Activated CD4-positive, alpha-beta T cell treated with anti-CD3 and anti-CD28 coated beads, Interleukin-2, amount 10 ng/mL, durations not matched to agents 7 days and 5 days (primary cell): ENCODE results near the gene SLC8A1. TPM values are rescaled to one million over a fixed set of nuclear protein-coding genes. Genes with fewer than 3 reads are reported as not detected.
"Not testable (repeated sequence)": the region's sequence is repeated elsewhere in the genome, so short reads cannot be mapped to it uniquely, and the experiment has no call there.

Experiments used
- CTCF ChIA-PET: fragments of 350-600 bp; sonication (Branson Sonifier 250); formaldehyde crosslinking; loops from one replicate; lab custom pipeline; 2021; ENCODE audit warnings: antibody characterized with exemption; lab: Charles Lee
- POLR2A ChIA-PET: fragments of 350-600 bp; sonication (Branson Sonifier 250); formaldehyde crosslinking; loops from one replicate; lab custom pipeline; 2021; ENCODE audit warnings: antibody characterized with exemption; lab: Charles Lee
- DNase-seq: peaks from one replicate; pipeline ENCODE4 v3.0.0-alpha.2; 2020
- H3K27ac Mint-ChIP-seq: one replicate; pipeline ENCODE4 v1.8.0; 2021; ENCODE audit warnings: mild to moderate bottlenecking, moderate library complexity, mixed read lengths
- H3K27me3 Mint-ChIP-seq: one replicate; pipeline ENCODE4 v1.8.0; 2021; ENCODE audit warnings: mixed read lengths
- H3K36me3 Mint-ChIP-seq: one replicate; pipeline ENCODE4 v1.8.0; 2021; ENCODE audit warnings: low read depth, mixed read lengths
- H3K4me1 Mint-ChIP-seq: one replicate; pipeline ENCODE4 v1.8.0; 2021; ENCODE audit warnings: mixed read lengths
- H3K4me3 Mint-ChIP-seq: one replicate; pipeline ENCODE4 v1.8.0; 2021; ENCODE audit warnings: mild to moderate bottlenecking, moderate library complexity, mixed read lengths
- H3K9me3 Mint-ChIP-seq: one replicate; pipeline ENCODE4 v1.8.0; 2021; ENCODE audit warnings: mixed read lengths
- total RNA-seq, 2 experiments: library from RNA; stranded (reverse); gene quantifications; one replicate each; pipeline ENCODE4 v1.2.3, GENCODE V29; 2021

The SLC8A1 gene
- total RNA-seq, 2 experiments from 2014 or later, result 0.50 to 0.56 TPM

- POLR2A ChIA-PET, result no interaction called here
- Mint-ChIP-seq H3K4me3 (no peak overlapping the region), H3K4me1 (no peaks in the 10 kb centered on the region)
These were observed 356.9 kb downstream of the SLC8A1 start for GRCh38 chr2:40095000-40095399.

GRCh38 chr2:40094451-40094850 lies 357.4 kb downstream of the SLC8A1 start:
- no peak for DNase-seq
- H3K9me3 Mint-ChIP-seq, result no peaks in the 10 kb centered on the region
- H3K36me3 Mint-ChIP-seq, result no peaks in the 10 kb centered on the region
- H3K4me3 Mint-ChIP-seq, result no peak overlapping the region
- ChIA-PET POLR2A (no interaction called here), CTCF (no interaction called here)
- H3K4me1 Mint-ChIP-seq, result no peaks in the 10 kb centered on the region
- H3K27me3 Mint-ChIP-seq, result no peaks in the 10 kb centered on the region
- H3K27ac Mint-ChIP-seq, result no peak overlapping the region

More at GRCh38 chr2:40095000-40095399, 356.9 kb downstream of the SLC8A1 start:
- H3K27me3 Mint-ChIP-seq, result no peaks in the 10 kb centered on the region
- no peak for DNase-seq
- H3K27ac Mint-ChIP-seq, result no peak overlapping the region
- H3K9me3 Mint-ChIP-seq, result no peaks in the 10 kb centered on the region
- no peaks in the 10 kb centered on the region for H3K36me3 Mint-ChIP-seq
- CTCF ChIA-PET, result interaction anchor here (1.0 kb wide), 1 partner anchor 82 kb away, joined by 3 read pairs; no protein-coding TSS in a partner anchor

DNA sequence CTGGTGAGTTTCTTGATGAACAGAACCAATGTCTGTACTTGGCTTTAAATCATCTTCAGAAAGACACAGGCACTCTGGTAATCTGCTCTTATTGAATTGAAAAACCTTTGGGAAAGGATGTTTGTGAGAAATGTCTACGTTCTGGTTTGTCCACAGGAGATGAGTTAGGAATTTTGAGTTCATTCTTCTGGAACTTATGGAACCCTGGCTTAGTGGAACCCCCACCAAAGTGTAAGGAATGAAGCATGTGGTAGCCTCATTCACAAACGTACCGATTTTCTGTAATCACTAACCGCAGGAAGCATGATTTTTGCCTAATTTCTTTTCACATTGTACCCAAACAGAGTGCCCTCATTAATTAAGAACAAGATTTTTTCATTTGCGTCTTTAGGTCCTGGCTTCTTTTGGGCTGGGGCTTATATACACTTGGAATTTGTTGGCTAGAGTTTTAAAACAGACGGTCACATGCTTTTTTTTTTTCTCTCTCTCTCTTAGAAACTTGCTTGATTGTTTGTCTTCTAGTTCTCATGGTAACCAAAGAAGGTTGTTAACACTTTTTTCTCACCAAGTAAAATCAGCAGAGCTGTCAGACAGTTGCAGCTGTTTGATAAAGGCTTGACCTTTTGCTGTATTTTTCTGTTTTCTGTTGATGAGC lies 358.7 kb downstream of the SLC8A1 start:
- Mint-ChIP-seq H3K27ac (no peak overlapping the region), H3K9me3 (no peaks in the 10 kb centered on the region), H3K36me3 (no peaks in the 10 kb centered on the region), H3K27me3 (no peaks in the 10 kb centered on the region), H3K4me3 (no peak overlapping the region), H3K4me1 (no peaks in the 10 kb centered on the region)
- ChIA-PET POLR2A (no interaction called here), CTCF (no interaction called here)
- DNase-seq, result no peak

DNA sequence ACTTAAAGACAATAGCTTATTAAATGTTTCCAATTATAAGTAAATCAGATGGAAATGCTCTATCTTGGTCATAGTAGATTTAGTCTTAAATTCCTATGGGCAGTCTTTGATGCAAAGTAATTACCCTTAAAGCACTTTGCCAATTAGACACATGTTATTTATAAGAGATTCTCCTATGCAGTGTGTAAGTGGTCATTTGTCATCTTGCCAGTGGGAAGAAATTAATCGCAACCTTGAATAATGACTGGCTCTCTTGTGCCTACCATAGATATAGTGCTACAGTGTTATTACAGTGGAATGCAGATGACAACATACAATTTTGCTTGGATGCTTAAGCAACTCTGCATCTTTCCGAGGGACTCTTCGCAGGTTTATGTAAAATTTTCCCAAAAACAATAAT lies 361.8 kb downstream of the SLC8A1 start:
- ChIA-PET CTCF (no interaction called here), POLR2A (no interaction called here)
- Mint-ChIP-seq H3K4me3 (no peak overlapping the region), H3K36me3 (no peaks in the 10 kb centered on the region), H3K4me1 (no peaks in the 10 kb centered on the region), H3K27me3 (no peaks in the 10 kb centered on the region), H3K27ac (no peak overlapping the region), H3K9me3 (no peaks in the 10 kb centered on the region)
- DNase-seq, result no peak

- ChIA-PET POLR2A (no interaction called here), CTCF (no interaction called here)
- H3K36me3 Mint-ChIP-seq, result no peaks in the 10 kb centered on the region
- no peak overlapping the region for H3K27ac Mint-ChIP-seq
- DNase-seq, result no peak
- no peaks in the 10 kb centered on the region for H3K9me3 Mint-ChIP-seq
- peaks cover 1% of the 10 kb centered on the region for H3K27me3 Mint-ChIP-seq
- H3K4me1 Mint-ChIP-seq, result no peaks in the 10 kb centered on the region
- H3K4me3 Mint-ChIP-seq, result no peak overlapping the region
These were observed 364.0 kb downstream of the SLC8A1 start for GRCh38 chr2:40087927-40088326.

GRCh38 chr2:40087434-40087833 lies 364.5 kb downstream of the SLC8A1 start:
- H3K9me3 Mint-ChIP-seq, result no peaks in the 10 kb centered on the region
- peaks cover 2% of the 10 kb centered on the region for H3K27me3 Mint-ChIP-seq
- POLR2A ChIA-PET, result no interaction called here
- H3K27ac Mint-ChIP-seq, result no peak overlapping the region
- H3K4me3 Mint-ChIP-seq, result no peak overlapping the region
- no peaks in the 10 kb centered on the region for H3K4me1 Mint-ChIP-seq
- no peaks in the 10 kb centered on the region for H3K36me3 Mint-ChIP-seq
- CTCF ChIA-PET, result no interaction called here
- DNase-seq, result no peak

GRCh38 chr2:40085786-40086185 lies 366.1 kb downstream of the SLC8A1 start:
- no peaks in the 10 kb centered on the region for H3K4me1 Mint-ChIP-seq
- no peak overlapping the region for H3K27ac Mint-ChIP-seq
- DNase-seq, result no peak
- POLR2A ChIA-PET, result no interaction called here
- no peaks in the 10 kb centered on the region for H3K9me3 Mint-ChIP-seq
- H3K27me3 Mint-ChIP-seq, result peaks cover 4% of the 10 kb centered on the region
- no peak overlapping the region for H3K4me3 Mint-ChIP-seq
- CTCF ChIA-PET, result interaction anchor here (1.4 kb wide), 1 partner anchor 10 kb away, joined by 3 read pairs; no protein-coding TSS in a partner anchor
- no peaks in the 10 kb centered on the region for H3K36me3 Mint-ChIP-seq

DNA sequence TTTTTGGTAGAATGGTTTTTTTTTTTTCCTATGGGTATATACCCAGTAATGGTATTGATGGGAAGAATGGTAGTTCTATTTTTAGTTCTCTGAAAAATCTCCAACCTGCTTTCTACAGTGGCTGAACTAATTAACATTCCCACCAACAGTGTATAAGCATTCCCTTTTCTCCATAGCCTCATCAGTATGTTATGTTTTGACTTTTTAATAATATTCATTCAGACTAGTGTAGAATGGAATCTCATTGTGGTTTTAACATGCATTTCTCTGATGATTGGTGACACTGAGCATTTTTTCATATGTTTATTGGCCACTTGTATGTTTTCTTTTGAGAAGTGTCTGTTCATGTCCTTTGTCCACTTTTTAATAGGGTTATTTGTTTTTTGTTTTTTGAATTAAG lies 378.6 kb downstream of the SLC8A1 start:
- DNase-seq, H3K36me3 Mint-ChIP-seq, H3K4me1 Mint-ChIP-seq, H3K27me3 Mint-ChIP-seq, H3K4me3 Mint-ChIP-seq, POLR2A ChIA-PET, H3K27ac Mint-ChIP-seq: not testable (repeated sequence)
- H3K9me3 Mint-ChIP-seq, result peaks cover 14% of the 10 kb centered on the region
- CTCF ChIA-PET, result interaction anchor here (0.5 kb wide), 1 partner anchor 1708 kb away, joined by 4 read pairs; no protein-coding TSS in a partner anchor

DNA sequence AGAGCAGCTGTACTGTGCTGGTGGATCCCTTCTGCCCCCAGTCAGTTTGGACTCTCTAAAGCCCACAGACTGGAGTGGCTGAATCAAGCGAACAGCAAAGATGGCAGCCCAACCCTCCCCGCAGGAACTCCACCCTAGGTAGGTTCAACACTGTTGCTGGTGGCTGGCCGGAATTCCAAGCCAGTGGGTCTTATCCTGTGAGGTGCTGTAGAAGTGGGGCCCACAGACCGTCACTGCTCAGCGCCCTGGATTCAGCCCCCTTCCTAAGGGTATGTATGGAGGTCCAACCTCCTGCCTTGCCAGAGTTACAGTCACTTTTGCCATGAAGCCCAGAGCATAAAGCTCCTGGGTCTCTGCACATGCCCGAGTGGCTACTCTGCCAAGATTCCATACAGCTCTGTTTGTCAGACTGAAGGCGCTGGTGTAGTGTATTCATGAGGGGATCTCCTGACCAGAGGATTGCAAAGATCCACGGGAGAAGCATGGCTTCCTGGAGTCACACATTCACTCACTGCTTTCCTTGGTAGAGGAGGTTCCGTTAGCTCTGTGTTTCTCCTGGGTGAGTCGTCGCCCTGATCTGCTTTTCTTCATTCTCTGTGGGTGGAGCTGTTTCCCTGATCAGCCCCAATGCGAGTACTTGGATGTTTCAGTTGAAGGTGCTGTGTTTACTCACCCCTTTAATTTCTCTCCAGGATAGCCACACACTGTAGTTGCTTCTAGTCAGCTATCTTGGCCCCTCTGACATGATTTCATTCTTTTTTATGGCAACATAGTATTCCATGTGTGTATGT lies 379.3 kb downstream of the SLC8A1 start:
- ChIA-PET POLR2A (no interaction called here), CTCF (interaction anchor here (0.5 kb wide), 1 partner anchor 1709 kb away, joined by 4 read pairs; no protein-coding TSS in a partner anchor)
- no peak for DNase-seq
- peaks cover 14% of the 10 kb centered on the region for H3K9me3 Mint-ChIP-seq
- no peaks in the 10 kb centered on the region for H3K4me1 Mint-ChIP-seq
- H3K27me3 Mint-ChIP-seq, result no peaks in the 10 kb centered on the region
- H3K36me3 Mint-ChIP-seq, result no peaks in the 10 kb centered on the region
- H3K27ac Mint-ChIP-seq, result no peak overlapping the region
- H3K4me3 Mint-ChIP-seq, result no peak overlapping the region

DNA sequence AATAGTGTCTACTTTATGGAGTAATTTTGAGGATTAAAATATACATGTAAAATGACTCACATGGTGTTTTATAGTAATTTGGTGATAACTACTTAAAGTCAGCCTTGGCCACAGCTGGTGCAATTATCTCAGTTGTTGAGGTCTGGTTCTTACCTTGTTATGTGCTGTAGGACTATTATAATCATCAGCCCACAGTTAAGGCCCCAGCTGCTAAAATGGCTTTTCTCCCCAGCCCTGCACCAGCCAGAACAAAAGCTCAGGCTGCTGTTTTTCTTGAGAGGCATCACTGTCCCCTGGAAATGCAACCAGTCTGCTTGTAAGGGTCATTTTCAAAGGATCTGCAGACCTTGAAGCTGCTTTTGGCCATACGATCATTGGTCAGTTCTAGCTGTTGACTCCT lies 389.5 kb downstream of the SLC8A1 start:
- no peaks in the 10 kb centered on the region for H3K27me3 Mint-ChIP-seq
- no peak for DNase-seq
- ChIA-PET CTCF (interaction anchor here (0.5 kb wide), 1 partner anchor 1530 kb away, joined by 7 read pairs; no protein-coding TSS in a partner anchor), POLR2A (interaction anchor here (0.6 kb wide), 1 partner anchor 1517 kb away, joined by 12 read pairs; no protein-coding TSS in a partner anchor)
- H3K4me1 Mint-ChIP-seq, result no peaks in the 10 kb centered on the region
- H3K36me3 Mint-ChIP-seq, result no peaks in the 10 kb centered on the region
- H3K27ac Mint-ChIP-seq, result no peak overlapping the region
- no peak overlapping the region for H3K4me3 Mint-ChIP-seq
- H3K9me3 Mint-ChIP-seq, result peaks cover 9% of the 10 kb centered on the region

- Mint-ChIP-seq H3K4me1 (no peaks in the 10 kb centered on the region), H3K9me3 (no peaks in the 10 kb centered on the region), H3K36me3 (peaks cover 2% of the 10 kb centered on the region), H3K27me3 (no peaks in the 10 kb centered on the region), H3K4me3 (no peak overlapping the region), H3K27ac (no peak overlapping the region)
- CTCF ChIA-PET, result no interaction called here
- no peak for DNase-seq
- POLR2A ChIA-PET, result no interaction called here
These were observed 402.1 kb downstream of the SLC8A1 start for GRCh38 chr2:40049781-40050180.

- DNase-seq, result no peak
- Mint-ChIP-seq H3K27ac (no peak overlapping the region), H3K4me3 (no peak overlapping the region), H3K4me1 (no peaks in the 10 kb centered on the region), H3K36me3 (peaks cover 2% of the 10 kb centered on the region), H3K27me3 (no peaks in the 10 kb centered on the region), H3K9me3 (no peaks in the 10 kb centered on the region)
- ChIA-PET CTCF (no interaction called here), POLR2A (no interaction called here)
These were observed 403.4 kb downstream of the SLC8A1 start for GRCh38 chr2:40048506-40048905.

DNA sequence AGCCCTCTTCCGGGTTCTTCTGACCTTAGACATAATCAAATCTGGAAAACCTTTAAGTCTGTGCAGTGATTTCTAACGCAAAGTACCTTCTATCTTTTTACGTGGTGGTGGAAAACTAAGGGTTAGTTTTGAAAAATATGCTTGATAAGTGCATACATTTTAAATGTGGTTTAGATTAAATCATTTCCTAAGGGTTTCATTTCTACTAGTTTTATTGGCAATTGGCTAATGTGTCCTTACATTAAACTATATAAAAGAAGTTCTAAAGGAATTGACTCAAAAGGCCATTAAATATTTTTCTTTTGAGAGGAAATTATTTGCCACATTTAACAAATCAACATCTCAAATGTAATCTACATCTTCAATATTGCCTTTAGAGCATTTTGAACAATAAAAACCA lies 404.5 kb downstream of the SLC8A1 start:
- Mint-ChIP-seq H3K27ac (no peak overlapping the region), H3K36me3 (peaks cover 2% of the 10 kb centered on the region), H3K9me3 (no peaks in the 10 kb centered on the region), H3K27me3 (no peaks in the 10 kb centered on the region), H3K4me3 (no peak overlapping the region), H3K4me1 (no peaks in the 10 kb centered on the region)
- ChIA-PET CTCF (no interaction called here), POLR2A (no interaction called here)
- no peak for DNase-seq
